HCEC 1CT (cell line): ENCODE data around the gene MAMSTR.
"Not testable (repeated sequence)": the region's sequence is repeated elsewhere in the genome, so short reads cannot be mapped to it uniquely, and the experiment has no call there.

ENCODE experiments used
- DNase-seq: peaks from one replicate; pipeline ENCODE4 v3.0.0-alpha.2; 2017

Gene MAMSTR

DNA sequence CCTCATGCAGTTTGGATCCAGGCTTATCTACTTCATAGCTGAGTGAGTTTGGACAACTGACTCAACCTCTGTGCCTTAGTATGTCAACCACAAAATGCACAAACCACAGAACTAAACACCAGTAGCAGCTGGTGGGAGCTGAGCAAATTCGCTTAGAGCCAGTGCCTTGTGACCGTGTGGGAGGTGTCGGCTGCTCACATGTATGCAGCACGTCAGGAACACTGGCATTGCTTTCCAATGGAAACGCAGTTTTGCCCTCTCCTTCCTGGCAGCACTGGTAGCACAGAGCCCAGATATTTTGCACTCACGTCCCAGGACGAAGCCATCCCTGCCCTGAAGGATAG is 38.4 kb downstream of the MAMSTR start:
- DNase-seq: peak; percentile 43

DNA sequence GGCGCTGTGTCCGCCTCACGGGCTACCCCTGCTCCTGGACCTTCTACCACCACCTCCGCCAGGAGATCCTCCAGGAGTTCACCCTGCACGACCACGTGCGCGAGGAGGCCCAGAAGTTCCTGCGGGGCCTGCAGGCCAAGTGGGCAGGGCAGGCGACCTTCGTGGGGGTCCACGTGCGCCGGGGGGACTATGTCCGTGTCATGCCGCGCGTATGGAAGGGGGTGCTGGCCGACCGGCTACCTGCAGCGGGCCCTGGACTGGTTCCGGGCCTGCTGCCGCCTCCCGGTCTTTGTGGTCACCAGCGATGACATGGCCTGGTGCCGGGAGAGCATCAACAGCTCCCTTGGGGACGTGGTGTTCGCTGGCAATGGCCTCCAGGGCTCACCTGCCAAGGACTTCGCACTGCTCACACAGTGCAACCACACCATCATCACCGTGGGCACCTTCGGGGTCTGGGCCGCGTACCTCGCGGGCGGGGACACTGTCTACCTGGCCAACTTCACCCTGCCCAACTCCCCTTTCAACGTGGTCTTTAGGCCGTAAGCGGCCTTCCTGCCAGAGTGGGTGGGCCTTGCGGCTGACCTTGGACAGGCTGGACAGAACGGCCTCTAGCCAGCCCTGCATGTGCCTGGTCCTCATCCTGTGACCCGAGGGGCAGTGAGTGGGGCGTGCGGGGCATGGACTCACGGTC is 38.9 kb downstream of the MAMSTR start:
- no peak for DNase-seq

DNA sequence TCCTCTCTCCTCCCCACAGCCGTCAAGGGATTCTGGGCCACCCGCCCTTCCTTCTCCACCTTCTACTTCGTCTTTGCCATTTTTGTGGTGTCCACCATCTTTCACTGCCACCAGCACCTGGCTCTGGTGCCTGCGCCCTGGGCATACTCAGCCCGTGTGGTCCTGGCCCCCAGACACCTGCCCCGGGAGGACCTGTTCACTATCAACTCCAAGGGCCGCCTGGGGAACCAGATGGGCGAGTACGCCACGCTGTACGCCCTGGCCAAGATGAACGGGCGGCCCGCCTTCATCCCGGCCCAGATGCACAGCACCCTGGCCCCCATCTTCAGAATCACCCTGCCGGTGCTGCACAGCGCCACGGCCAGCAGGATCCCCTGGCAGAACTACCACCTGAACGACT is 39.5 kb downstream of the MAMSTR start:
- DNase-seq: not testable (repeated sequence)

DNA sequence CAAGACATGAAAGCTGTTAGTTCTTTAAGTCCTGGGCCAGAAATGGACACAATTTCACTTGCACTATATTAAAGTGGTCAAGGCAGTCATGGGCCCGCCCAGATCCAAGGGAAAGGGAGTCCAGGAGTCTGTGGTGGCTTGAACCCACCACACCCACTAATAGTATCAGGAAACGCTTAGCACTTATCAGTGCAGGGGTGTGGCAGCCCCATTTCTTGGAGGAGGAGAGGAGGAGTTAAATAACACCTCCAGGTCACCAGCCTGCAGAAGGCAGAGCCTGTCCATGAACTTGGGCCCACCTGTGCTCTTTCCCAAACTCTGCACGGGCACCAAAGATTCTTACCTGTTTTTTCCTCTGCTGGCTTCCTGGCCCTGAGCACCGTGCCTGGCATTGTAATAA is 41.3 kb downstream of the MAMSTR start:
- DNase-seq: no peak

DNA sequence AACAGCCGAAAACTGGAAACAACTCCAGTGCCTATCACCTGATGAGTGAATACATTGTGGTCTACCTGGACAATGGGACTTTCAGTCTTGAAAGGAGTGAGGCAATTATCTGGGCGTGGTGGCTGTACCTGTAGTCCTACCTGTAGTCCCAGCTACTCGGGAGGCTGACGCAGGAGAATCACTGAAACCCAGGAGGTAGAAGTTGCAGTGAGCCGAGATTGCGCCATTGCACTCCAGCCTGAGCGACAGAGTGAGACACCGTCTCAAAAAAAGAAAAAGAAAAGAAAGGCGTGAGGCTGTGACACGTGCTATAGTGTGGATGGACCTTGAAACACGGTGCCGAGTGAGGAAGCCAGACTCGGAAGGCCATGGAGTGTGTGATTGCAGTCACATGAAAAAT is 42.6 kb downstream of the MAMSTR start:
- no peak for DNase-seq

DNA sequence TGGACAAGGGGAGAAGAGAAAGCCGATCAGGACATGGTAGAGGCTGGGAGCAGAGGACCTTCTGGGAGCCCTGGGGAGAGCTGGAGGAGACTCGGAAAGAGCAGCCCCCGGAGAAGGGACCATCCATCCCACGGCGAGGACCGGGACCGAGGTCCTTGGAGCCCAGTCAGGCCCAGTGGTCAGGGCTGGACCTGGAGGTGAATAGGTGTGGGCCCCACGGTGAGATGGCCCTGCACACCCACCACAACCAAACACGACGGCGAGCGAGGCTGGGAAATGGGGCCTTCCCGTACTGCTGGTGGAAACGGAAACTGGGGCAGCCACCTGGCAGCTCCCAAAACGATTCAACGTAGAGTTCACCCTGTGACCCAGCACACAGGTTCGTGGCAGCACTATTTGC is 43.0 kb downstream of the MAMSTR start:
- DNase-seq: no peak

DNA sequence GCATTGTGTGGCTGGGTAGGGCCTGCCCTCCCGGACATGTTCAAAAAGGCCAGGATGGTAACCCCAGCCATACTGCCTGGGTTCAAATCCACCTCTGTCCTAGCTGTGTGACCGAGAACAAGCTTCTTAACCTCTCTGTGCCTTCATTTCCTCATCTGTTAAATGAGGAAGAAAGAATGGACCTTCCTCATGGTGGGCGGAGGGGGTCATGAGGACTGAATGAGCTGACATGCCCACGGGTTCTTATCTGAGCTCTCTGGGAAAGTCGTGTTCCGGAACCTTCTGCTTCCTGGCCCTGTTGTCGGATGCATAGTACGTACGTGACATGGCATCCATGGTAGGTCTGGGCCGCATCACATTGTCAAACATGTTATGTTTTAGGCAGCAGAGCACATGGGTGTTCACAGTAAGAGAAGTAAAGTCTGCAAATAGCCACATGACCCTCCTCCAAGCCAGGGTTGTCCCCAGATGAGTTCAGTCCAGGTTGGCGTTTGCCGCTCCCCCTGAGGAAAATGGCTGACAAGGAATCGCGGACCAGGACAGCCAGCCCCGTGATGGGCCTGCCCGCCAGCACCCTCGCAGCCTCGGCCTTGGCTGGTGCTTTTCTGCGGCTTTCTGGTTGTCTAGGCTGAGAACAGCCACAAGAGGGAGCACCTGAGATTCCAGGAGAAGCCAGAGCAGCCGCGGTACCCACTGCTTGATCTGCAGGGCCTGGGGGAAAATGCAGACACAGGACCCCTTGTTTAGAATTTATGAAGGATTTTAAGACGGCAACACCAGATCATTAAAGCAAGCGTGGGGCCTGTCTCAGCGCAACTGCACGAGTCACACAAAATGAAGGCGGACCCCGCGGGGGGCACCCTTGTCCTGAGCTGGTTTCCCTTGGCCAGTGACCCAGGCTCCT is 44.4 kb downstream of the MAMSTR start:
- DNase-seq: peak; percentile 68

DNA sequence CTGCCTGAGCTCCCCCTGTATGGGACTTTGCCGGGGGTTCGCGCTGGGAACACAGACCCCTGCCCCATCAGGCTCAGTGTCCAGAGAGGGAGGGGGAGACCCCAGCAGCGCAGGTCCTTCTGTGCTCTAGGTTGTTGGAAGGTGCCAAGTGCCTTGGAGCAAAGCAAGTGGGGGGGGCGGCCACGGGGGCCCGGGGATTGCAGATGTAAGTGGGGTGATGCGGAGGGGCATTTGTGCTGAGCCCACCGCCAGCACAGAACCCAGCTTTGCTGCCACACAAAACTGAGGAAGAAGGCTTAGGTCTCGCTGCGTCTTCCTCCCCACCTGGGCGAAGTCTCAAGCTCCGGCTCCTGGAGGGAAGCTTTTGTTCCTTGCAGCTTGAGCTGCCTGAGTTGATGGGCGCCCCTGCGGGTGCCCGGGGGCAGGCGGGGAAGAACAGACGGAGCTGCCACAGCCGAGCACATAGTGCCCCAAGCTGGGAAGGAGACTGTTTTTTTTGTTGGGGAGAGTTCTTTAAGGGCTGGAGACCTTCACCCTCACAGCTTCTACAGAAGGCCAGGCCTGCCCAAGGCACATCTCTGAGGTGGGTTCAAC is 45.2 kb downstream of the MAMSTR start:
- DNase-seq: no peak

DNA sequence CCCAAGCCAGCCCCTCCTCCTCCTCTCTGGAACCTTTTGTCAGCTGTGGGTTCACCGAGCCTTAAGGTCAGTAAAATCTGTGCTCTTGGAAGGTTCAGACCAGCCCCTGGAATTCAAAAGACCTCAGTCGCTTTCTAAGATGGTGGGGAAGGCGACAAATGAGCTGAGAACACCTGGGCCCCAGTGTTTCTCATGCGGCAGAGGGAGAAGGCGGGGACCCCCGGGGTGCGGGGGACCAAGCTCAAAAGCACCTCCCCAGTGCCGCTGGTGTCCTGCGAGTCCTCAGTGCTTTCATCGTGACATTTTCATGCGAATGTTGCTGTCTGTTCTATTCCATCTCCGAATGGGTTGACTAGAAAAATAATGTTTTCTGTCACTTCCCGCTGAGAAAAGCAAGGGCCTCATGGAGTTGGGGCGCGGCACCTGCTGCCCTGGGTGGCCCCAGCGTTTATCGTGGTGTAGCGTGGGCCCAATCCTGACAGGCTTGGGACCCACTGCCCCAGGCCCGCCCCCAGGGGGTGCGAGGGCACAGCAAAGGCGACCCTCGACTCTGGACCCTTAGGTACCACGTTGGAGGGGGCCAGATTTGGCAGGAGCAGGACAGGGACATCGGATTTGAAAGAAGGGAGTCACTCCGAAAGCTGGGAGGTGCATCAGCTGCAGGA is 46.0 kb downstream of the MAMSTR start:
- DNase-seq: no peak

DNA sequence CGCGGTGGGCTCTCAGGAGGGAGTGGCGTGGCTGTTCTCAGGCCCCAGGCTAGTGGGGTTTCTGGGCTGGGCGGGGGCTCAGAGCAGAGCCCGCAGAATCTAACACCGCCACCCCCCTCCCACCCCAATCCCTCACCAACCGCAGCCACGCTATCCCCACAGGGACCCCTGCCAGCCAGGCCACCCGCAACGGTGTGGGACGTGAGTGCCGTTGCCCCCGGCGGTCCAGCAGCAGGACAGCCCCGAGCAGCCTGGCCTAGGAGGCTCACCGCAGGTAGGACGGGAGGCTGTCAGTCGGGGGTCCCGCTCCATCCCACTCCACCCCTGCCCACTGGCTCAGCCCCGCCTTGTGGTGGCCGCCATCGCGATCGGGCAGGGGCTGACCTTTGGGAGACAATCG is 46.5 kb downstream of the MAMSTR start, which contains the start of gene NTN5:
NTN5 (minus strand) TSS at position 24 of the 400 bp plus-strand sequence. CDS start 2,031 bp downstream, outside the sequence.
- no peak for DNase-seq

DNA sequence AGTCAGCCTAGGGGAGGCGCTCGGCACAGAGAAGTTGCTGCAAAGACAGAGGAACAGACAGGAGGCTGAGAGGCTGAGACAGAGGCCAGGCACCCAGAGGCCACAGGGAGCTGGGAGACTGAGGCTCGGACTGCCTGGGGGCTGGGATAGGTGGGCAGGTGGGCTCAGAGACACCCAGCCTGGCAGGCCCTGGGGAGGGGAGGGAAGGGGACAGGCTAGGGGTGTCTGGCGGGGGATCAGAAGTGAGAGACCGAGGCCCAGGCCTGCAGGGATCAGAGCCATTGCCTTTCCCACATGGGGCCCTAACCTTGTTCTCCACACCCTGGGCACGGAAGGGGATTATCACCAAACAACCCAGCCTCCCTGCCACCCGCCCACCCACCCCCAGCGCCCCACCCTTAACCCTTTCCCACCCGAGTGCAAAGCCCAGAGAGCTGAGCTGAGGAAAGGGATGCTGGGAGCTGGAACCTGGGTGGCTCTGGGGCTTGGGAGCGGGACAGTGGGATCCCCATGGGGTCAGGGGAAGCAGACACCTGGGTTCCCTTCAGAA is 48.0 kb downstream of the MAMSTR start:
- no peak for DNase-seq

DNA sequence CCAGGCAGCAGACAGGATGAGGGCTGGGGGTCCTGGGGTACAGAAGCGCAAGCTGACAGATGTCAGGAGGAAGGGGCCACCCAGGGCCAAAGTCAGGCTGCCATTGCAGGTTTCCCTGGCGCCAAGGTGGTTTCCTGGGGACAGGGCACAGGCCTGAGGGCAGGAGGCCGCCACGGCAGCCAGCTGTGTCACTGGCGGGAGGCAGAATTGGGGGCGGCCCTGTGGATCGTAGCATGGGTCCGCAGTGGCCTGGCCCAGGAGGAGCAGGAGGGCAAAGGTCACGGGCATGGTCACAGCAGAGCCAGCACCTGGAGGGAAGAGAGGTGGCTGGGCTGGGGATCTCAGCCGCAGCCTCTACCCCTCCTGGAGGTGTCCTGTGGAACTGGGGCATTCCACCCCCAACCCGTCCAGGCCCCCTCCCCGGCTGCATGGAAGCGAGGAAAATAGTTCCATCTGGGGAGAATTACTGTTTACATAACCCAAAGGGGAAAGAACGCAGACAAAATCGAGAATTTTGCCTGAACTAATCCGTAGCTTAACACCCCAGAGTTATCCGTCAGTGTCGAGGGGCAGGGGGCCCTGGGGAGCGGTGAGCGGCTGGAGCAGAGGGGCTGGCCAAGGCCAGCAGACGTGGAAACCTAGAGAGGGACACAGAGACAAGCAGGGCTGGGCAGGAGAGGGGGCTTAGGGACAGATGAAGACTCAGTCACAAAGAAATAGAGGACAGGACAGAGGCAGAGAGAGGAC is 48.7 kb downstream of the MAMSTR start:
- DNase-seq: no peak

DNA sequence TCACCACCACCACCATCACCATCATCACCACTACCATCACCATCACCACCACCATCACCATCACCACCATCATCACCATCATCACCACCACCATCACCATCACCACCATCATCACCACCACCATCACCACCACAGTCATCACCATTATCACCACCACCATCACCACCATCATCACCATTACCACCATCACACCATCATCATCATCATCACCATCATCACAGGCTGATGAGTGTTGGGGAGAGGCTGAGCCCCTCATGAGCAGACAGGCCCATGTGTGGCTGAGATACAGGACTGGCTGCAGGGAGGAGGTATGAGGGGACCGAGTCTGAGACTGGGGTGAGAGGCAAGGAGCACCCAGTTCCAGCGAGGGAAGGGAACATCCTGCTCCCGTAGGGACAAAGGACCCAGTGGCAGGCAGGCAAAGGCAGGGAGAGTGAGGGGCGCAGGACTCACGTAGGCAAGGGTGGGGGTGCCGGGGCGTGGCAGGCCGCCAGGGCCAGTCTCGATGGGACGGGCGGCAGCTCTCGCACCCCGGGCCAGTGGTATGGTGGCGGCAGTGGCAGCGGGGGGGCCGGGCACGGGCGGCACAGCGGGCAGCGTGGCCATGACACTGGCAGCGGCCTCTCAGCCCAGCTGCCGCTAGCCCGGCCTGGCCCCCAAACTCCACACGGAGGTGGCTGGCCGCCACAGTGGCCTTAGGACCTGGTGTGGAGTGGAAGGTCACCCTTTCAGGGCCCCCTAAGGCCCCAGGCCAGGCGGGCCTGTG is 49.4 kb downstream of the MAMSTR start:
- DNase-seq: no peak

DNA sequence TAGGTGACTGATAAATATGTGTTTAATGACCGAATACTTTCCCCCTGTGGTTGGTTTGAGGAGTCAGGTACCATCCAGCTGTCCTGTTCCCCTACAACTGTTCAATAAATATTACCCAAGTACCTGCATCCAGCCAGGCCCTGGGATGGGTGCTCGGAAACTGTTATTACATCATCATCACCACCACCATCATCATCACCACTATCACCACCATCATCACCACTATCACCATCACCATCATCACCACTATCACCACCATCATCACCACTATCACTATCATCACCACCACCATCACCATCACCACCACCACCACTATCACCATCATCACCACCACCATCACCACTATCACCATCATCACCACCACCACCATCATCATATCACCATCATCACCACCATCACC is 50.8 kb downstream of the MAMSTR start:
- DNase-seq: no peak

DNA sequence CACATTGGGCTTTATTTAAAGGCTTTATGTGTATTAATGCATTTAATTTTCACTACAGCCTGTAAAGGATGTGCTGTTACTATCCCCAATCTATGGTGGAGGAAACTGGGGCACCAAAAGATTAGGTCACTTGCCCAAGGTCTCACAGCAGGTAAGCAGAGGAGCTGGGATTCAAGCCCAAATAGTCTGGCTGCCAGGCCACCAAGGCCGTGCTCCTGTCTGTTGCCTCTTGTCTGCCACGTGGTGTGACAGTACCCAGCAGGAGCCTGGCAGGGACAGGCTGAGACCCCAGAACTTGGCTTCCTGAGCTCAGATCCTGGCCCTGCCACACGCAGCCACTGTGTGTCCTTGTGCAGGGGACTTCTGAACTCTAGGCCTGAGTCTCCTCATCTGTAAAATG is 51.2 kb downstream of the MAMSTR start:
- DNase-seq: no peak

DNA sequence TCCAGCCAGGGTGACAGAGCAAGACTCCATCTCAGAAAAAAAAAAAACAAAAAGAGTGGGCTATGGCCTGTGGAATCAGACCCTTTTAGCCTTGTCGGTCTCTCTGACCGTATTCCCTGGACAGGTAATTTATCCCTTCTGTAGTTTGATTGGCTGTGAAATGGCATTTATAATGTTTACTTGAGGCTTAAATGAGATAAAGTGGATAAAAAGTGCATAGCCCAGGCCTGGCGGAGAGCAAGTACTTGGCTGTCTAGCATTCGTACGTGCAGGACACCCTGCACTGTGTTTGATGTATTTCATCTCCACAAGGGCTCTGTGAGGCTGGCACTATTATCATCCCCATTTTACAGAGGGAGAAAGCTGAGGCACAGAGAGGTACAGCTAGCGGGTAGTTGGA is 53.7 kb downstream of the MAMSTR start:
- no peak for DNase-seq

DNA sequence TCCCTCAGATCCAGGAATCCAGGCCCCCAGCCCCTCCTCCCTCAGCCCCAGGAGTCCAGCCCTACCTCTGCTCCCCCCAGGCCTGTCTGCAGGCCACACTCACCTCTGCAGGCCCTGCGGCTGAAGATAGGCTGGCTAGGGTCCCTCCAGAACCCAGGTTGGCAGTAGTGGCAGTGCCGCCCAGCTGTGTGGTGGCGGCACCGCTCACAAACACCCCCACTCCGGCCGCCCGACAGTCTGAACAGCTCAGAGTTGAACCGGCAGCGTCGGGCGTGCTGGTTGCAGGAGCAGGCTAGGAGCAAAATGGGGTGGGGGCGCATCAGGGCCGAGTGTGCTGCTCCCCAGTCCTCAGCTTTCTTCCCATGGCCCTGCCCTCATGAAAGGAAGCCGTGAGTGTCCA is 55.0 kb downstream of the MAMSTR start:
- no peak for DNase-seq

DNA sequence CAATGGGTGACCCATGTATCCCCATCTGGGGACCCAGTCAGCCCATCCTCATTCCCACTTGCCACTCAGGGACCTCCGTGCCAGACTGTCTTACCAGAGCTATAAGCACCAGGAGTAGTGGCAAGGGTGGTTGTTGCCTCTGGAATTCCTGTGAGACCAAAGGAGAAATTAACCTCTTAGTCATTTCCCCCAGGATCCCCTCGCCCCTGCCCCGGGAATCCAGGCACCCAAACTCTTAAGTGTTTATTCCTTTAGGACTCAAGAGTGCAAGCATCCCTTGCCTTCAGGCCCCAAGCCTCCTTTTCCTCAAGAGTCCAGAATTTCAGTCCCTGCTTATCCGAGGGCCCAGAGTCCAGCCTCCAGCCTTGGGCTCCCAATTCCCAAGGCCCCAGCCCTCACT is 55.9 kb downstream of the MAMSTR start:
- no peak for DNase-seq
